Peyer's patch (tissue), 4 donors: ENCODE measurements around the gene NAA10.

Experiments
- POLR2A ChIP-seq, 2 donors: fragments of 450-650 bp; IDR thresholded peaks; one replicate each; pipeline ENCODE4 v1.5.1; 2017; ENCODE audit warnings: antibody characterized with exemption in 2 of 2, mild to moderate bottlenecking in 2 of 2, moderate library complexity in 2 of 2
- TF ChIP-seq, protein P1 (sequence below), 6 experiments: fragments of 450-650 bp in 4 of 6; fragments of 200-600 bp in 2 of 6; sonication (generic) in 1 of 6; IDR thresholded peaks; one replicate each; pipeline ENCODE4 v1.5.1; 2017 to 2019; ENCODE audit warnings: antibody characterized with exemption in 6 of 6, mild to moderate bottlenecking in 3 of 6, moderate library complexity in 1 of 6

DNA sequence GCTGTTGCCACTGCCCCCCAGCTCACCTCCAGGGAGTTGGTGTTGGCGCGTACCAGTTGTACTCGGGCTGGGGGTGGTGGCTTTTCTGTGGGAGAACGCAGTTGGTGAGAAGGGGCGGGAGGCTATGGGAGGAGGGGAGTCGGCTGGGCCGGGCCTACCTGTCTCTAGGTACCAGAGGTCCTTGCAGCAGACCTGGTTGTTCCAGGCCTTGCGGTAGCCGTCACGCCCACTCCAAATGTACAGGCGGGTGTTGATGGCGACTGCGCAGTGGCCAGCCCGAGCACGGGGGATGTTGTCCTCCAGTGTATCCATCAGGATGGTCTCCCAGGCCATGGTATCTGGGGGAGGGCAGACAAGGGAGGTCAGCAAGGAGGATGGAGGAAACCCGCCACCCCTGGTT is 25.2 kb upstream of the NAA10 start:
- TF ChIP-seq, protein P1, sequence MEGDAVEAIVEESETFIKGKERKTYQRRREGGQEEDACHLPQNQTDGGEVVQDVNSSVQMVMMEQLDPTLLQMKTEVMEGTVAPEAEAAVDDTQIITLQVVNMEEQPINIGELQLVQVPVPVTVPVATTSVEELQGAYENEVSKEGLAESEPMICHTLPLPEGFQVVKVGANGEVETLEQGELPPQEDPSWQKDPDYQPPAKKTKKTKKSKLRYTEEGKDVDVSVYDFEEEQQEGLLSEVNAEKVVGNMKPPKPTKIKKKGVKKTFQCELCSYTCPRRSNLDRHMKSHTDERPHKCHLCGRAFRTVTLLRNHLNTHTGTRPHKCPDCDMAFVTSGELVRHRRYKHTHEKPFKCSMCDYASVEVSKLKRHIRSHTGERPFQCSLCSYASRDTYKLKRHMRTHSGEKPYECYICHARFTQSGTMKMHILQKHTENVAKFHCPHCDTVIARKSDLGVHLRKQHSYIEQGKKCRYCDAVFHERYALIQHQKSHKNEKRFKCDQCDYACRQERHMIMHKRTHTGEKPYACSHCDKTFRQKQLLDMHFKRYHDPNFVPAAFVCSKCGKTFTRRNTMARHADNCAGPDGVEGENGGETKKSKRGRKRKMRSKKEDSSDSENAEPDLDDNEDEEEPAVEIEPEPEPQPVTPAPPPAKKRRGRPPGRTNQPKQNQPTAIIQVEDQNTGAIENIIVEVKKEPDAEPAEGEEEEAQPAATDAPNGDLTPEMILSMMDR (IDR thresholded peaks at IDR 0.05): no peak
- no peak for TF ChIP-seq POLR2A (IDR thresholded peaks at IDR 0.05)
